Stimulated activated CD4-positive, alpha-beta T cell treated with anti-CD3 and anti-CD28 coated beads, Interleukin-15, amount 100 ng/mL, for 1 hour (primary cell): ENCODE data around the gene PICK1.
"Not testable (repeated sequence)": the region's sequence is repeated elsewhere in the genome, so short reads cannot be mapped to it uniquely, and the experiment has no call there.

Experiments used
- DNase-seq, 2 donors: peaks; one replicate each; pipeline ENCODE4 v3.0.0-alpha.2; 2020; ENCODE audit warnings: low read depth in 1 of 2, low spot score in 1 of 2

The PICK1 gene

DNA sequence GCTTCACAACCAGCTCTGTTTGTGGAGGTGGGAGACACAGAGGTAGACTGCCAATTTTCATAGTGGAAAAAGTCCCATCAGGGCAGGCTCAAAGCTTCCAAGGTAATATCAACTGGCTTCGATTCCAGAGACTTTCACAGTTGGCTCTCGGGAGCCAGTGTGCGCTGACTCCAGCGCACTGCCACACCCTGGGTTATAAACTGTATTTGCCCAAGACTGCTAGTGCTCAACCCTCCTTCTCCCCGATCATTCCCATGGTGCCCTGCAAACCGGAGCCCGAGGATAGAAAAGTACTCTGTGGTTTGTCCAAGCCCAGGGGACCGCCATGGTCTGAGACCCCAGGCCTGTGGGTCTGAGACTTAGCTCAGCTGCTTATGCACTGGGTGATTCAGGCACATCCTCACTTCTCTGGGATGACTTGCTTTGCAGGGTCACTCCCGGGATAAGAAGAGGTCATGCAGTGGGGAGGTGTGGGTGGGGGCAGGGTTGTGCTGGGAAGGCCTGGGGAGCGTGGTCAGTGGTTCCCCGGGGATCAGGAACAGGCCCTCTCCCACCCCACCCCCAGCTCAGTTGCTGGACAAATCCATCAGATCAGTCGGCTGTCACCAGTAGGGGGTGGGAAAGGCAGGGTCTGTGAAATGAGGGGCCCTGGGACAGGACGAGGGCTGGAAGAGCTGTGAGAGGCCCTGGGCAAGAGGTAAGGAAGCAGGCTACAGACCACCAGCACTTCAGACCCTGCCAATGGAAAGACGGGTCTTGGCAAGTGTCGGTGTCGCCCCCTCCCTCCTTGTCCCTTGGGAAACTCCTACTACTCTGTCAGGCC lies 26.7 kb upstream of the PICK1 start:
- DNase-seq = no peak

DNA sequence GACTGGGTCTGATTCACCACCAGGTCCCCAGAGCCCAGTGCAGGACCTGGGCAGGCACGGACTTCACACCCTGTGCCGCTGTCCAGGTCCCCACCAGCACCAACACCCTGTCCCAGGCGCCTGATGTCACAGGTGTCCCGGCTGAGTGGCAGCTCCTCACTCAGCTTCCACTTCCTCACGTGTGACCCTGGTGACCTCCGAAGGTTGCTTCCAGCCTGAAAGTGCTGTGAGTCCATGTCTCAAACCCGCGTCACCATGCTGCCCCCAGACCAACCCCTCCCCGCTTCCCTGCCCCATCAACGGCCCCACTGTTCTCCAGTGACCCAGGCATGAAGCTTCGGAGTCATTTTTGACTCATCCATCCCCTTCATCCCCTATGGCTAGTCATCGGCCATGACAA lies 25.7 kb upstream of the PICK1 start:
- no peak for DNase-seq

DNA sequence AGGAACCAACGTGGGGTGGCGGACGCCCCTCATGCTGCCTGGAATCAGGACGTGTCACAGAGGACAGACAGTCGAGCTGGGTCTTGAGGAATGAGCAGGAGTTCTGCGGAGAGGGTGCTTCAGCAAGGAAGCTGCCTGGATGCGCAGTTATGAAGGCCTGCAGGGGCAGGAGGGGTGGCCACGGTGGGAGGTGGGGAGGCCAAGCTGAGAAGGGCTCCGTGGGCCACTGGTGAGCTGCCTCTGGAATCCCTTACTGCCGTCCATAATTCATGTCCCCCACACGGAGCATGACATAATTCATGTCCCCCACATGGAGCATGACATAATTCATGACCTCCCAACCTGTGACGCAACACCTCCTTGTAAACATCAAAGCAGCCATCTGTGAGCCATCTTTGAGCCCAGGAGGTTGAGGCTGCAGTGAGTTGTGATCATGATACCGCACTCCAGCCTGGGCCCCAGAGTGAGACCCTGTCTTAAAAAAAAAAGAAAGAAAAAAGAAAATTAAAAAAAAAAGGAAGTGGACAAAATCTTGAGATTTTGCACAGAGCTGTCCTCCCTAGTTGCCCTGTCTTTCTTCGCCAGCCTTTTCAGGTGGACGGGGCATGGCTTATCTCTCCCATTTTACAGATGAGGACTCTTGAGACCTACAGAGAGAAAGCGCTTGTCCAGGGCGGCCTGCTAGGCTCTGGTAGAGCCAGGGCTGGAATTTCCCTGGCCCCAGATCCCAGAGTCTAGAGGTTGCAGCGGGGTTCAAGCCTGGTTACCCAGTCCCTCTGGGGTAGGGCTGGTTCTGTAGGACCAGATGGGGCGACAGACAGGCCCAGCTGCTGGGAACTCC lies 24.3 kb upstream of the PICK1 start:
- DNase-seq = no peak

DNA sequence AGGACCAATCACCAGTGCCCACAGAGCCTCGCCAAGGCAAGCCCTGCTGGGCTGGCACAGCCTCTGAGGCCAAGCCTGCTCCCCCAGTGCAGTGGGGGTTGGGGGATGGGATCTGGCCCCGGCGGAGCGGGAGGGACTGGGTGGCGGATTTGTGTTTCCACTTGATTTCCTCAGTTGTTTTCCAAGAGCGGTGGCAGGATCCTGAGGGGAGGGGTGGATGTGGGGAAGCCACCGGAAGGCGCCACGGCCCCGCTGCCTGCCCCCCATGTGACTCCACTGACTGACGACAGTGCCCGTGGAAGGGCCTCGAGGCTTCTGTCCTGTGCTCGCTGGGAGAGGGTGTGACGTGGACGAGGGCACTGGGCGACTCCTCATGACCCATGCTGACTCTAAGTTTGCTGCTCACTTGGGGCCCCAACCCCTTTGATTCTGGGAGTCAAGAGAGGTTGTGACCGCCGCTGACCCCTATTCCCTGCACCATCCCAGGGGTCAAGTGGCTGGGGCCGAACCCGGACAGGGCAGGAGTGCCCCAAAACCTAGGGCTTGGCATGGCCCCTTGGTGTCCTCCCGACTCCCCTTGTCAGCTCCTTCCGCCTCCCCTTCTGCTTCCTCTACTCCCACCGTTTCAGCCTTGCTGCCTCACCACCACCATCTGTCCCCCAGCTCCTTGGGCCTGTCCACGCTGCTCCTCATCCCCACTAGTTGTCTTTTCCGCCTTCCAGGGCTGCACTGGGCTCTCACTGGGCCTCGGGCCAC lies 23.5 kb upstream of the PICK1 start:
- DNase-seq = no peak

DNA sequence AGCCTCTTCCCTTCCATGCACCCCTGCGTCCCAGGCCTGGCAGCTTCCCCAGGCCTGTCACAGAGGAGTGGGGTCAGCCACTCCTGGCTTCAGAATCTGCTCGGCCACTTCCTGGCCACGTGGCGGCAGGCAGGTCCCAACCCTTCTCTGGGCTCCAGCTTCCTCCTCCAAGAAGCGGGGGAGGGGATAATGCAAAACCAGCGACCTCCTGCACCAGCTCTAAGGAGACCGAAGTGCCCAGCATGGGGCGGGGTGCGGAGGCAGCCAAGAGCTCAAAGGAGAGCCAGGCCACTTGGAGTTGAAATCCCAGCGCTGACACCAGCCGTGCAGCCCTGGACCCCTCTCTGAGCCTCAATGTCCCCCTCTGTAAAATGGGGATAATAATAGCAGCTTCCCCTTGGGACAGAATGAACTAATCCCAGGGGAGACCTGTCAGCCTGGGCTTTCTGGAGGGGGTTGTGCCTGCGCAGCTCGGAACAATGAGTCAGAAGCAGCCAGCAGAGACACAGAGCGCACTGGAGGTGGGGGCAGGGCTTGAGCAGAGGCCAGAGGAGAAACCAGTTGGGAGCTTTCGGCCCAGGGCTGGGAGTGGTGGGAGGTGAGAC lies 22.8 kb upstream of the PICK1 start:
- no peak for DNase-seq

DNA sequence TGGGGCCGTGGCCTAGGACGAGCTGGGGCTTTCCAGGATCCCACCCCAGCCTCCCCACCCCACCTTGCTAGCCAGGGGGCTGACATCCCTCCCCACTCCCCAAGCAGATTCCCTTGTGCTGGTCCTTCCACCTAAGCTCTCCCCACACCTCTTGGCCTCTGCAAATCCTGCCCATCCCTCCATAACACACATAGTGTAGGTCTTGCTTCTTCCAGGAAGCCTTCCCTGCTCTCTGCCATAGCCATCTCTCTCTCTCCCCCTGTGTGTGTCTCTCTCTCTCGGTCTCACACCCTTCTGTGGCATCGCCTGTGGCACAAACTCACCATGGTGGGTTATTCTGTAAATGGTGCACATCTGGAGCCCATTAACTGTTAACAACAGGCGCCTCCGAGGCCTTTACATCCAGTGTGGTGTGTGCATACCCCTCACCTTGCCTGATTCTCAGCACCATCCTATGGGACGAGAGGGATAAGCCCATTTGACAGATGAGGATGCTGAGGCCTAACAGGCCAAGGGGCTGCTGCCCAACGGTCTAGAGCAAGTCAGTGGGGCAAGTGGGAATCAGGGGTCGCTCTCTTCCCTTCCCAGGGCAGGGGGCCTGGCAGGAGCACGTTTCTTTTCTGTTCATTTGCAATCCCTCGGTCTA lies 22.2 kb upstream of the PICK1 start:
- no peak for DNase-seq

DNA sequence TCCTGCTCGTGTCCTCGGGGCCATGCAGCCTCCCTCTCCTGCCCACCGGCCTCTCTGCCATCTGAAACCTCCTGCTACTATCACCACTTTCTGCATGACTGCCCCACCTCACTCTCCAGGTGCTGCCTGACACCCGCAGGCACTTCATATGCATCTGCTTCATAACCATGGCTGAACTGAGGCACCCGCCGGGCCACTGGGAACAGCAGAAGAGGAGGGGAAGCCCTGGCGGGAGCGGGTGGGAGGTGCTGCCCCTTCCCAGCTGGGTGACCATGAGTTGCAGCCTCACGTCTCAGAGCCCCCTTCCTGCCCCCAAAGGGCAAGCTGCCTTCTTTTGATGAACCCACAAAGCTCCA lies 21.7 kb upstream of the PICK1 start:
- DNase-seq = no peak

DNA sequence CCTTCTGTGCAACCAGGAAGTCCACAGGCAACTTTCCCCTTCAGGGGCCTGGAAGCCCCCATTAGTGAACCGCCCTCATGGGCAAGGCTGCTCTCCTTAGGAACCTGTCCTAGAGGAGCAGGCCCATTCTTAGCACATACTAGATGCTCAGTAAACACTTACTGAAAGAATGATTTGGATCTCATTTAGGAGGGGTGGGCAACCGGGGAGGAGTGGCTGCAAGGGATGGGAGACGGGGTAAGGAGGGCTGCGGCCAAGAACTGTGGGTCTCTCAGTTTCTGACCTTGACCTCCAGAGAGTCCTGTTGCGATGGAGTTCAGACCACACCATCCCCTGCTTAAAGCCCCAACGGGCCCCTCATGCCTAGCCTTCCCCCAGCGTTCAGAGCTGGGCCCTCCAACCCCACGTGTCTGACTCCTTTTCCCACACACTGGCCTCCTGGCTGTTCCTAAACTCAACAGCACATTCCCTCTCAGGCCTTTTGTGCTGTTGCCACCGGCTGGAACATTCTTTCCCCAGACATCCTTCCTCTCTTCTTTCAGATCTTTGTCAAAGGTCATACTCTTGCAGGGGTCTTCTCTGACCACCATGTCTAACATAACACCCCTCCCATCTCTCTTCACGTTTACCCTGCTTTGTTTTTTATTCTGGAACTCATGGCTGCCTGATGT lies 20.7 kb upstream of the PICK1 start:
- DNase-seq = no peak

DNA sequence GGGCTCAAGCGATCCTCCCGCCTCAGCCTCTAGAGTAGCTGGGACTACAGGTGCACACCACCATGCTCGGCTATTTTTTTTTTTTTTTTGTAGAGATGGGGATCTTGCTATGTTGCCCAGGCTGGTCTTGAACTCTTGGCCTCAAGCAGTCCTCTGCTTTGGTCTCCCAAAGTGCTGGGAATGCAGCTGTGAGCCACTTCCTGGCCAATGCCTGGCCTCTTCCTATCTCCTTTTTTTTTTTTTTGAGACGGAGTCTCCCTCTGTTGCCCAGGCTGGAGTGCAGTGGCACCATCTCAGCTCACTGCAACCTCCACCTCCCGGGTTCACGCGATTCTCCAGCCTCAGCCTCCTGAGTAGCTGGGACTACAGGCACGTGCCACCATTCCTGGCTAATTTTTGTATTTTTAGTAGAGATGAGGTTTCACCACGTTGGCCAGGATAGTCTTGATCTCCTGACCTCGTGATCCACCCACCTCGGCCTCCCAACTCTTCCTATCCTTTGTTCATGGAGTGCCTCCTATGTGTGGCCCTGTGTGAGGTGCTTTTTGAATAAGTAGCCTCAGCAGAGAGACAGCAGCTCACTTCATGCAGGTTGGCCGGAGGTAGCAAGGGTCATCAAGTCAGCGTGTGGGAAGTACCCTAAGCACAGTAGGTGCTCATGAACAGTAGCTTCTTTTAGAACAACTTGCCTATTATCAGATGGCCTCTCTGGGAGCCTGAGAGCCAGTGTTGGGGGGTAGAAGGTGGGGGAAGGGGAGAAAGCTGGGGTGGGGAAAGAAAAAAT lies 19.6 kb upstream of the PICK1 start:
- not testable (repeated sequence) for DNase-seq

DNA sequence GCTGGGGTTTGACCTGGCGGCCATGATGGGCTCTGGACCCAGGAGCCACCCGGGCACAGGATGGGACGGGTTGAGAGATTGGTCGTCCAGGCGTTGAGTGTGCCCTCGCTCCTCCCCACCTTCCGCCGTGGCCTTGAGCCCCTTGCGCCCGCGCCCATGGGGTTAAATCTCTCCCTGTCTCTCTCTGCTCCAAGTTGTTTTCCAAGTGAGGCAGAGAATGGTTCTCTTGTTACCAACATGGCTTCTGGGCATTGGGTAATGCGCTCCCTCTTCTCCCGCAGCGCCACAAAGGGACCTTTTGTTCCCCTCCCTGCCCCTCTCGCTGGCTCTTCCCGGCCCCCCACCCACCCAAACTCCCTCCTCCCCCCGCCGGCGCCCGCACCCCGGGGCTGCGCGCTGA lies 18.8 kb upstream of the PICK1 start:
- DNase-seq = no peak

DNA sequence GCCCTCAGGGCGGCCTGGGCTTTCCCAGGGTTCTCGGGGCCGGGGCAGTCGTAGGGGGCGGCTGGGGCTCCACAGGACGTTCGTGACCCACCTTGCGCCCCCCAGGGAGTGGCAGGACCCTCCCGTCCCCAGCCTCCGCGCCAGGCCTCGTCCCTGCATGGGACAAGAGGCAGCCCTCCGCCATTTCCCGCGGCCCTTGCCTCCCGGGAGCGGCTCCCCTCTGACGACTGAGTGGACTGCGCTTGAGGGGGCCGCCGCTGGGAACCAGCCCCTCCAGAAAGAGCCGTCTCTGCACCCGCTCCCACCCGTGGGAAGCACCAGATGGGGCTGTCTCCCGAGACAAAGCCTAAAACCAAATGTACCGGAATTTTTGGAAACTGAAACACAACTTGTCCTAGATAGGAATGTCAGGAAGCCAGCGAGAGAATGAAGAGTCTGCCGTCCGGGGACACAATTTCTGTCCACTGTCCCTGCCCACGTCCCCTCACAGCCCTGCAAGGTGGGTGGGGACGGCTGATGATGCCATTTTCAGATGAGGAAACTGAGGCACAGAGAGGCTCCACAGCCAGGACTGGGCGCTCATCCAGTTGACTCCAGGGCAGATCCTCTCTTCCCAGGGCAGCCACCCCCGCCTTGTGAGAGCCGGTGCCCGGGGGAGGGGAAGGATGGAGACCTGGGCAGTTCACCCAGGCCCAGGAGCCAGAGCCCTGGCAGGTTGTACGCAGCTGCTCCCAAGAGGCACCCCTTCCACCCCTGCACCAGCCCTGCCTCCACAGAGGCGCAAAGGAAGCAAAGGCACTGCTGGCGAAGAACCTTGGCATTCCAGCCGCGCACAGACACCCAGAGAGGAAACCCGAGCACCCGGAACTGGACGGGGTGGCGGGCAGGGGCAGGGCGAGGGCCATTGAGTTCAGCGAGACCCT lies 18.1 kb upstream of the PICK1 start:
- DNase-seq = no peak

DNA sequence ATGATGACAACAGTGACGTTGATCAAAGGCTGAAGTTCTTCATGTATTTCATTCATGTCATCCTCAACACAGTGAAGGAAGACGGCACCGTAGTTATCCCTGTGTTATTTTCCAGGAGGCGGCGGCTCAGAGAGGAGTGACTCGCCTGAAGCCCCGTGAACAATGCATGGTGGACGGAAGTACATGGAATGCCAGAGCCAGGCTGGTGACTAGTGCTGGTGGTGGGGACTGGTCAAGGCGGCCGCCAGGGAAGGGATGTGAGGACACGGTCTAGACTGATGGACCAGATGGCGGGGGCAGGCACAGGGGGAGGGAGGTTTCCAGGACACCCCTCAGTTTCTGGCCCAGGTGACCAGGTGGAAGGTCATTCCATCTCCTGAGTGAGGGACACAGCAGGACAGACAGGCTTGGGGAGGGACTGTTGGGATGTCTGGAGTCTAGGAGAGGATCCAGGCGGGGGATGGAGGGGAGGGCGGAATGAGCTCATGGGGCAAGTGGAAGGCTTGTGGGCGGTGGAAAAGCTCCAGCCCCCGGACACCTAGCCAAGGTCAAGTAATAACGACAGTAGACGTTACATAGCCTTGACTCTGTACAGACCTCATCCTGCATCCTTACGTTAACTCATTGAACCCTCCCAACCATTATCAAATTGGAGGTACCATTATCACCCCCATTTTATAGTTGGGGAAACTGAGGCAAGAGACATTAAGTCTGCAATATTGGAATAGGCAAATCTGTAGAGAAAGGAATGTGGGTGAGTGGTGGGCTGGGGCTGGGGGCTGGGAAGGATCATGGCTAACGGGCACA lies 16.0 kb upstream of the PICK1 start:
- DNase-seq = no peak

DNA sequence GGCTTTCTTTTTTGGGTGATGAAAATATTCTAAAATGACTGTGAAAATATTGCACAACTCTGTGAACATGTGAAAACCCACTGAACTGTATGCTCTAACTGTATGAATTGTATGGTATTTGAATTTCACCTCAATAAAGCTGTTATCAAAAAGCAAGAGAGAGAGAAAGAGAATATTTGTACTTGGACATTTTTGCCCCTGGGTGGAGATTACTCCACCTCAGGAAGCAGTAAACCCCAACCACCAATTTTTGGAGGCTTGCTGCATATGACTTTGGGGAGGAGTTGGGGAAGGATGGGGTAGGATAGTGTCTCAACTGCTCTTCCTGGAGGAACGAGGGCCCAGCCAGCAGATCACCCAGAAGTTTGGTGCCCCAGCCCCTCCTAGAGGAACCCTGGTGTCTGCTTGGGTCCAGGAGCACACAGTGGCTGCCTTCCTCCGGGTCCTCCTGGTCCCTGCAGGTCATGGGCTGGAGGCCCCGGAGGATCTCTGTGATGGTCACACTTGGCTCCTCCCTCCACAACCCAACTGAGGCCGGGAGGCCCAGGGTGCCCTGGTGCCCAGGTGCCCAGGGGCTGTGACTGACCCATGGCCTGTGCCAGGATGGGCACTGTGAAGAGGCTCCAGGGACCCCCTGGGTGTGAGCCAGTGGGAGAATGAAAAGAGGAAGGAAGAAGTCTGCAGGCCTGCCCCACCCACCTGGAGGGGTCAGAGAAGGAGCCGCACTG lies 15.3 kb upstream of the PICK1 start:
- DNase-seq = no peak

DNA sequence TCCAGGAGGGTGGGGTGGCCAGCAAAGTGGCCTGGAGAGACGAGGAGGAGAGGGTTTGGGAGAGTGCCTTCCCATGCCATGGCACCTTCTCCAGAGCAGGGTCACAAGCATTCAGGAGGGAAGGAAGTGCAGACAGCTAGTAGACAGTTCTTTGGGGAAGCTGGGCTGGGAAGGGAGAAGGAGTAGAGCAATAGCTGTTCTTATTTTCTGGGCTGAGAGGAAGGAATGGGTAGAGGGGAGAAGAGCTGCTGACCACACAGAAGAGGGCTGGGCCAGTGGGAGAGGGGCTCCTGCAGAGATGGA lies 14.8 kb upstream of the PICK1 start:
- DNase-seq = no peak

DNA sequence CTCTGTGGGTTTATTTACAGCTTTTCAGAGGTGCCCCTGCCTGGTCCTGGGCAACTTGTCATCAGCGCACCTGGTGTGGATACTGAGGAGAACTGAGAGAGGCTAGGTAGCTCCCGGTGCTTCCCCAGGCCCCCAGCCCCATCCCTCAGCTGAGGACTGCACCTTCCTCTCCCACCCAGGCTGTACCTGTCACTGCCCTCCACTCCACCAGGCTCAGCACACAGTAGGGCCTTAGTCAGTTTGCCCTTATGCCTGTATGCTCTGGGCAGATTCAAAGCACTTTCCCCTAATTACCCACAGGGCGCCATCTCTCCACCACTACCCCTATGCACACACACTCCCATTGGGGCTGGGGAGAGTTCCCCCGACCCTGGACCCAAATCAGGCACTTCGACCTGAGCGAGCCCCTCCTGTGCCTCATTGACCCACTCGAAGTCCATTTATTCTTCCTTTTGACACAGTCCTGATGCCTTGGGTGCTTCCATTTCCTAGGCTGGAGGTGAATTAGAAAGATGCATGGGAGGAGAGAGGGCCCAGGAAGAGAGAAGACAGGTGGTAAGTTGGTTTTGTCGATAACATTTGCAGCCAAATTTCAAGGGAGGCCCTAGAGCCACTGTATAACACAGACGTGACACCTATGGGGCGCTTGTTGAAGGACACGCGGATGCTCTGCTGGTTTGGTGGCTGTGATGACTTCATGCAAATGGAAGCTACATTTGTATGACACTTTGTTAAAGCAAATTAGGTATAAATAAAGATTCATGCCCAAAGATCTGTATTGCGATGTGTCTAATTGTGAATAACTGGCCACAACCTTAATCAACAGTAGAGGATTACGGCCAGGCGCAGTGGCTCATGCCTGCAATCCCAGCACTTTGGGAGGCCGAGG lies 13.8 kb upstream of the PICK1 start:
- DNase-seq = no peak

DNA sequence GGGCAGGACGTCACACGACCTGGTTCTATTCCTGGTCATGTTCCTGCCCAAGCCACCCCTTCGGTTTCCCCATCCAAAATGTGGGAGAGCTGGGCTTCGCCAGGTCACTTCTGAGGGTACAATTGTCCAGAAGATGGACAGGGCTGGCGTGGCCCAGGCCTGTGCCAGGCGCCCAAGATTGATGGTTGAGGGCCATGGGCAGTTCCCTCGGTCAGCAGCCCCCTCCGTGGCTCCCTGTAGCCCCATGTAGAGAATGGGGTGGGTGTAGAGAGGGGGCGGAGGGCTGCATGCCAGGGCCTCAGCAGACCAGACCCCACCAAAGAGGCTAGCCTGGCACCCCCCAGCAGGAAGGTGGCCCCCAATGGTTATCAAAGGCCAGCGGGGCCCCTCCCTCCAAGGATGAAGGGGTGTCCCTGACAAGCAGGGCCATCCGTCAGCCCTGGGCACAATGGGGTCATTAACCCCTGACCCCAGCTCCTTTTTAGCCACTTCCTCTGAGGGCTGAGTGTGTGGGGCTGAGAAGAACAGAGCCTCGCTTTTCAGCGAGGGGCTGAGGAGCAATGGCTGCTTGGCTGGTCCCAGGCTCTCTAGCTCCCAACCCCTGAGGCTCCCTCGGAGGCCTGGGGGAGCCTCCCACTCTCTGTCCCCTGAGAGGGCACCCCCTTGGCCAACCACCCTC lies 11.0 kb upstream of the PICK1 start:
- no peak for DNase-seq
